Ishikawa (cell line): ENCODE measurements around the gene MACROD2.

ENCODE experiments used
- CEBPB ChIP-seq: IDR thresholded peaks from 2 replicates; pipeline ENCODE4 v1.6.1; 2012
- CREB1 ChIP-seq: IDR thresholded peaks from 2 replicates; pipeline ENCODE4 v1.6.1; 2012; ENCODE audit warnings: low read depth
- EGR1 ChIP-seq: IDR thresholded peaks from 2 replicates; pipeline ENCODE4 v1.6.1; 2012
- EP300 ChIP-seq: IDR thresholded peaks from 2 replicates; pipeline ENCODE4 v1.6.1; 2012; ENCODE audit warnings: borderline replicate concordance
- FOXM1 ChIP-seq: IDR thresholded peaks from 2 replicates; pipeline ENCODE4 v1.6.1; 2012; ENCODE audit warnings: low read depth, borderline replicate concordance
- NFIC ChIP-seq: IDR thresholded peaks from 2 replicates; pipeline ENCODE4 v1.6.1; 2012
- RAD21 ChIP-seq: IDR thresholded peaks from 2 replicates; pipeline ENCODE4 v1.6.1; 2012; ENCODE audit warnings: low read depth
- TAF1 ChIP-seq: IDR thresholded peaks from 2 replicates; pipeline ENCODE4 v1.6.1; 2012; ENCODE audit warnings: low read depth, mild to moderate bottlenecking
- TCF12 ChIP-seq: IDR thresholded peaks from 2 replicates; pipeline ENCODE4 v1.6.1; 2012; ENCODE audit warnings: low read depth
- TEAD4 ChIP-seq: IDR thresholded peaks from 2 replicates; pipeline ENCODE4 v1.6.1; 2012
- YY1 ChIP-seq: IDR thresholded peaks from 2 replicates; pipeline ENCODE4 v1.6.1; 2012; ENCODE audit warnings: low read depth
- ZBTB7A ChIP-seq: IDR thresholded peaks from 2 replicates; pipeline ENCODE4 v1.6.1; 2012; ENCODE audit warnings: low read depth
- TF ChIP-seq, protein P1 (sequence below): IDR thresholded peaks from 2 replicates; pipeline ENCODE4 v1.6.1; 2012; ENCODE audit warnings: low read depth, mild to moderate bottlenecking
- TF ChIP-seq, protein P2 (sequence below): IDR thresholded peaks from 2 replicates; pipeline ENCODE4 v1.6.1; 2012
- TF ChIP-seq, protein P3 (sequence below): IDR thresholded peaks from 2 replicates; pipeline ENCODE4 v1.6.1; 2012

MACROD2 gene

DNA sequence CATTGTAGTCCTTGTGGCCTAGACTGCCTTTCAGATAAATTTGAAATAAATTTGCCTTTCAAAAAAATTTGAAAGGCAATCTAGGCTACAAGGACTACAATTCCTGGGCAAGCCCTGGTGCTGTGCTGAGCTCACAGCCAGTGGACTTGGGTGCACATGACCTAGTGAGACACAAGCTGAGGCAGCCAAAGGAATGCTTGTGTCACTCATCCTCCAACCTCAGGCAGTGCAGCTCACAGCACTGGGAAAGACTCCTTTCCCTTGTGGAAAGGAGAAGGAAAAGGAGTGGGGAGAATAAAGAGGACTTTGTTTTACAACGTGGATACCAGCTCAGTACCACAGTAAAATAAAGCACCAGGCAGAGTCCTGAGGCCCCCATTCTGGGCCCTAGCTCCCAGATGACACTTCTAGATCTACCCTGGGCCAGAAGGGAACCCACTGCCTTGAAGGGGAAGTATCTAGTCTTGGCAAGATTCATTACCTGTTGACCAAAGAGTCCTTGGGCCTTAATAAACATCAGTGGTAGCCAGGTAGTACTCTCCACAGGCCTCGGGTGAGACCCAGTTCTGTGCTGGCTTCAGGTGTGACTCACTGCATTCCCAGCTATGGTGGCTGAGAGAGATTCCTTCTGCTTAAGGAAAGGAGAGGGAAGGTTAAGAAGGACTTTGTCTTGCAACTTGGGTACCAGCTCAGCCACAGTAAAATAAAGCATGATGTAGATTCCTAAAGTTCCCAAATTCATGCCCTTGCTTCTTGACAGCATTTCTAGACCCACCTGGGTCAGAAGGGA, 1001.8 kb downstream of the MACROD2 start:
- TF ChIP-seq TEAD4: no peak
- TF ChIP-seq CREB1: no peak
- no peak for TF ChIP-seq NFIC
- TF ChIP-seq CEBPB: no peak
- TF ChIP-seq, protein P1, sequence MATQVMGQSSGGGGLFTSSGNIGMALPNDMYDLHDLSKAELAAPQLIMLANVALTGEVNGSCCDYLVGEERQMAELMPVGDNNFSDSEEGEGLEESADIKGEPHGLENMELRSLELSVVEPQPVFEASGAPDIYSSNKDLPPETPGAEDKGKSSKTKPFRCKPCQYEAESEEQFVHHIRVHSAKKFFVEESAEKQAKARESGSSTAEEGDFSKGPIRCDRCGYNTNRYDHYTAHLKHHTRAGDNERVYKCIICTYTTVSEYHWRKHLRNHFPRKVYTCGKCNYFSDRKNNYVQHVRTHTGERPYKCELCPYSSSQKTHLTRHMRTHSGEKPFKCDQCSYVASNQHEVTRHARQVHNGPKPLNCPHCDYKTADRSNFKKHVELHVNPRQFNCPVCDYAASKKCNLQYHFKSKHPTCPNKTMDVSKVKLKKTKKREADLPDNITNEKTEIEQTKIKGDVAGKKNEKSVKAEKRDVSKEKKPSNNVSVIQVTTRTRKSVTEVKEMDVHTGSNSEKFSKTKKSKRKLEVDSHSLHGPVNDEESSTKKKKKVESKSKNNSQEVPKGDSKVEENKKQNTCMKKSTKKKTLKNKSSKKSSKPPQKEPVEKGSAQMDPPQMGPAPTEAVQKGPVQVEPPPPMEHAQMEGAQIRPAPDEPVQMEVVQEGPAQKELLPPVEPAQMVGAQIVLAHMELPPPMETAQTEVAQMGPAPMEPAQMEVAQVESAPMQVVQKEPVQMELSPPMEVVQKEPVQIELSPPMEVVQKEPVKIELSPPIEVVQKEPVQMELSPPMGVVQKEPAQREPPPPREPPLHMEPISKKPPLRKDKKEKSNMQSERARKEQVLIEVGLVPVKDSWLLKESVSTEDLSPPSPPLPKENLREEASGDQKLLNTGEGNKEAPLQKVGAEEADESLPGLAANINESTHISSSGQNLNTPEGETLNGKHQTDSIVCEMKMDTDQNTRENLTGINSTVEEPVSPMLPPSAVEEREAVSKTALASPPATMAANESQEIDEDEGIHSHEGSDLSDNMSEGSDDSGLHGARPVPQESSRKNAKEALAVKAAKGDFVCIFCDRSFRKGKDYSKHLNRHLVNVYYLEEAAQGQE: no peak
- TF ChIP-seq YY1: no peak
- no peak for TF ChIP-seq TCF12
- TF ChIP-seq EP300: no peak
- no peak for TF ChIP-seq EGR1
- TF ChIP-seq FOXM1: no peak
- TF ChIP-seq ZBTB7A: no peak
- no peak for TF ChIP-seq RAD21
- TF ChIP-seq, protein P2, sequence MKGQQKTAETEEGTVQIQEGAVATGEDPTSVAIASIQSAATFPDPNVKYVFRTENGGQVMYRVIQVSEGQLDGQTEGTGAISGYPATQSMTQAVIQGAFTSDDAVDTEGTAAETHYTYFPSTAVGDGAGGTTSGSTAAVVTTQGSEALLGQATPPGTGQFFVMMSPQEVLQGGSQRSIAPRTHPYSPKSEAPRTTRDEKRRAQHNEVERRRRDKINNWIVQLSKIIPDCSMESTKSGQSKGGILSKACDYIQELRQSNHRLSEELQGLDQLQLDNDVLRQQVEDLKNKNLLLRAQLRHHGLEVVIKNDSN: no peak
- TF ChIP-seq, protein P3, sequence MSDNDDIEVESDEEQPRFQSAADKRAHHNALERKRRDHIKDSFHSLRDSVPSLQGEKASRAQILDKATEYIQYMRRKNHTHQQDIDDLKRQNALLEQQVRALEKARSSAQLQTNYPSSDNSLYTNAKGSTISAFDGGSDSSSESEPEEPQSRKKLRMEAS: no peak
- TF ChIP-seq TAF1: no peak

DNA sequence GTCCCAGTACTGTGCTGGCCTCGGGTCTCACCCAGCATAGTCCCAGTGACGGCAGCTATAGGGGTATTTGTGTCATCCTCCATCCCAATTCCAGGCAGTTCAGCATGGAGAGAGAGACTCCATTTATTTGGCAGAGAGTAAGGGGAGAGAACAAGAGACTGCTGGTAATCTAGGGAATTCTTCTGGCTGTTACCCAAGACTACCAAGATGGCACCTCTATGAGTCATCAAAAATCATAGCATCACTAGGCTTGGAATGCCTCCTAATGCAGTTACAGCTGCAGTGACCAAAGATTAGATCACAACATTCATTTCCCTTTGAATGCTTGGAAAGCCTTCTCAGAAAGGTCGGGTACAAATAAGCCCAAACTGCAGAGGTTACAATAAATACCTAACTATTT, 1002.5 kb downstream of the MACROD2 start:
- TF ChIP-seq TAF1: no peak
- TF ChIP-seq, protein P3: no peak
- no peak for TF ChIP-seq YY1
- TF ChIP-seq NFIC: no peak
- TF ChIP-seq, protein P1: no peak
- no peak for TF ChIP-seq EGR1
- TF ChIP-seq EP300: no peak
- no peak for TF ChIP-seq CEBPB

DNA sequence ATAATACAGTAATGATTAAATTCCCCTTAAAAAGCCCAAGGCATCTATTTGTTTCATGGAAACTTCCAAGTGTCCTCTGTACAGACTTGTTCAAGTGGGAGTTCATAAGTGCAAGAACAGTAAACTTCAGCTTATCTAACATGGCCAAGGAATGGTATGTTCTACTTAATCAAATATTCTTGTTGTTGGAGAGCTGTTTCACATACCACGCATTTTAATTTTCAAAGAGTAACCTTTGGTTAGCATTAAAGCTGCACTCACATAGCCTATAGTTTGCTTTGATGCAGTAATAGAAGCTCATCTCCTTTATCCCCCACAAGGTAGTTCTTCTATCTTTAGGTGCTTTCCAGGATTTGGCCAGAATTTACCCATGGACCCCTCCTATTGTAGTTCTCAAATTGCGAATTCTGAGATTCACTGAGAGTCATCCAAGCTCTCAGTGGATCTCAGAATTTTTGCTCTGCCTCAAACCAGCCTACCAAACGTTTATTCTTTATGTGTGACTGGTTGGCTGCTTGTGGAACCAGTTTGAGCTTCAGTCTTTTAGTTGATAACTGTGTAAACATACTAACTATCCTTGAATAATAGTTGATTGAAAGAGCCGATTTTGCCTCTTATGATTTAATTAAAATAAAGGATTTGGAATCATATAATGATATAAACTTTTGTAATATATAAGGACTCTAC, 1010.1 kb downstream of the MACROD2 start:
- no peak for TF ChIP-seq ZBTB7A

DNA sequence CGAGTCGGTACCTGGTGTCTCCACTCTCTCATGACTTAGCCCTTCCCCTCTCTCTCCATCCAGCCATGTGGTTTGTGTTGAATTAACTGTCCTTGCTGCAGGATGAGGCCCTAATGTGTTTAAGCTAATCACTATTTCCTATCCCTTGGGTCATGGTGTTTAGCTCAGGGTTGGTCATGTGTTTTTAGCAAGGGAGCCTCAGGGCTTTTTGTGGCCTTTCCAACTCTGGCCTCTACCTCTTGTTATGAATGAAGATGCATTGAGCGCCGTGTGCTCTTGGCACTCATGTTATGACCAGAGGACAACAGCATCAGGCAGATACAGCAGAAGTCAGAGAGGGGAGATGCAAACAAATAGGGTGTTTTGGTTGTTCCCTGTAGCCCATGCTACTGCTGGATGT, 1016.3 kb downstream of the MACROD2 start:
- TF ChIP-seq TCF12: no peak
- no peak for TF ChIP-seq CEBPB
- no peak for TF ChIP-seq FOXM1
- TF ChIP-seq, protein P1: no peak
- TF ChIP-seq EGR1: no peak
- TF ChIP-seq CREB1: no peak
- TF ChIP-seq, protein P3: no peak
- no peak for TF ChIP-seq ZBTB7A
- TF ChIP-seq TAF1: no peak
- TF ChIP-seq RAD21: no peak

DNA sequence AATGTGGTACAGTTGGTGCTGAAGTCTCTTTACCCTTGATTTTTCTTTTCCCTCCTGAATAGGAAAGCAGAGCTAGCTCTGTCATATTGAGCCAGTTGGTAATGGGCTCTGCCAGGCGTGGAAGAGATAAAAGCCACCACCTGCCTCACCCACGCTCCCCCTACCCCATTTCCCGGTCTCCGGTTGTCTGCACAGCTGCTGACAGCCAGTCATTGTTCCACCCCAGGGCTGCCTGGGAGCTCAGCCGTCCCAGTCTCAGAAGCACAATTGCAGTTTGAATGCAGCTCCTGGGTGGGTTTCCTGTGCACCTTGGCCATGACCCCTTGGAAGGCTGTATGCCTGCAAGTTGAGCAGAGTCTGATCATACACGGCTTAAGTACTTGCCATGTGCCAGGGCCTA, 1017.2 kb downstream of the MACROD2 start:
- TF ChIP-seq NFIC (no peak), FOXM1 (no peak), TAF1 (no peak), CREB1 (no peak), TEAD4 (no peak), YY1 (no peak), CEBPB (no peak), EGR1 (no peak), ZBTB7A (no peak), TCF12 (no peak)
